BJ (cell line): ENCODE results near the gene C9orf40. TPM values are rescaled to one million over a fixed set of nuclear protein-coding genes. Genes with fewer than 3 reads are reported as not detected.

Experiments
- CTCF ChIA-PET: fragments of 350-600 bp; formaldehyde crosslinking; extraction: SDS; loops from one replicate; lab custom pipeline; 2021; ENCODE audit warnings: antibody characterized with exemption, inconsistent platforms; lab: Yijun Ruan, JAX
- POLR2A ChIA-PET: fragments of 300-600 bp; sonication (Branson Sonifier 250); formaldehyde crosslinking; extraction: SDS; loops from one replicate; lab custom pipeline; 2021; ENCODE audit warnings: antibody characterized with exemption; lab: Charles Lee
- DNase-seq: peaks from one replicate; pipeline ENCODE4 v3.0.0-alpha.2; 2011; ENCODE audit warnings: low read depth
- H3K27me3 ChIP-seq: 2 replicates; pipeline ENCODE4 v1.6.0; 2011; ENCODE audit warnings: low read length; ENCODE audit not compliant: control insufficient read depth, insufficient read depth
- H3K36me3 ChIP-seq: 2 replicates; pipeline ENCODE4 v1.5.1; 2011; ENCODE audit warnings: low read length; ENCODE audit not compliant: control insufficient read depth, insufficient read depth
- H3K4me3 ChIP-seq: 2 replicates; pipeline ENCODE4 v1.5.1; 2011; ENCODE audit warnings: low read depth, mild to moderate bottlenecking, control low read depth, low read length
- polyA plus RNA-seq: library from polyadenylated mRNA; depleted of rRNA; stranded (reverse); fragments of >200 nt; gene quantifications from 2 replicates; pipeline ENCODE4 v1.2.3, GENCODE V29; 2011
- TF ChIP-seq, protein P1 (sequence below): IDR thresholded peaks from 2 replicates; pipeline ENCODE4 v1.5.1; 2011; ENCODE audit warnings: low read depth, mild to moderate bottlenecking, control low read depth, inconsistent platforms, low read length, moderate library complexity; ENCODE audit not compliant: insufficient read depth

The C9orf40 gene
- polyA plus RNA-seq, 1 experiment: 1.0 TPM

DNA sequence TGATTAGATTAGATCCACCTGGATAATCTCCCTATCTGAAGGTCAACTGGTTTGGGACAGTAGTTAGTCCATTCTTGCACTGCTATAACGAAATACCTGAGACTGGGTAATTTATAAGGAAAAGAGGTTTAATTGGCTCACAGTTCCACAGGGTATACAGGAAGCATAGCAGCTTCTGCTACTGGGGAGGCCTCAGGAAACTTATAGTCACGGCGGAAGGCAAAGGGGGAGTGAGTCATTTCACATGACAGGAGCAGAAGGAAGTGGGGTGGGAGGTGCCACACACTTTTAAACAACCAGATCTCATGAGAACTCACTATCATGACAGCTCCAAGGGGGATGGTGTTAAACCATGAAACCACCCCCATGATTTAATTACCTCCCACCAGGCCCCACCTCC lies 9.9 kb downstream of the C9orf40 start:
- CTCF ChIA-PET: interaction anchor here (4.0 kb wide), 1 partner anchor 10 kb away, joined by 15 read pairs; the partner anchor contains the start of gene C9orf40
- DNase-seq: no peak
- TF ChIP-seq, protein P1, sequence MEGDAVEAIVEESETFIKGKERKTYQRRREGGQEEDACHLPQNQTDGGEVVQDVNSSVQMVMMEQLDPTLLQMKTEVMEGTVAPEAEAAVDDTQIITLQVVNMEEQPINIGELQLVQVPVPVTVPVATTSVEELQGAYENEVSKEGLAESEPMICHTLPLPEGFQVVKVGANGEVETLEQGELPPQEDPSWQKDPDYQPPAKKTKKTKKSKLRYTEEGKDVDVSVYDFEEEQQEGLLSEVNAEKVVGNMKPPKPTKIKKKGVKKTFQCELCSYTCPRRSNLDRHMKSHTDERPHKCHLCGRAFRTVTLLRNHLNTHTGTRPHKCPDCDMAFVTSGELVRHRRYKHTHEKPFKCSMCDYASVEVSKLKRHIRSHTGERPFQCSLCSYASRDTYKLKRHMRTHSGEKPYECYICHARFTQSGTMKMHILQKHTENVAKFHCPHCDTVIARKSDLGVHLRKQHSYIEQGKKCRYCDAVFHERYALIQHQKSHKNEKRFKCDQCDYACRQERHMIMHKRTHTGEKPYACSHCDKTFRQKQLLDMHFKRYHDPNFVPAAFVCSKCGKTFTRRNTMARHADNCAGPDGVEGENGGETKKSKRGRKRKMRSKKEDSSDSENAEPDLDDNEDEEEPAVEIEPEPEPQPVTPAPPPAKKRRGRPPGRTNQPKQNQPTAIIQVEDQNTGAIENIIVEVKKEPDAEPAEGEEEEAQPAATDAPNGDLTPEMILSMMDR: no peak
- POLR2A ChIA-PET: no interaction called here
- no peak overlapping the region for H3K4me3 ChIP-seq
- no peaks in the 10 kb centered on the region for H3K27me3 ChIP-seq
- H3K36me3 ChIP-seq: no peaks in the 10 kb centered on the region

DNA sequence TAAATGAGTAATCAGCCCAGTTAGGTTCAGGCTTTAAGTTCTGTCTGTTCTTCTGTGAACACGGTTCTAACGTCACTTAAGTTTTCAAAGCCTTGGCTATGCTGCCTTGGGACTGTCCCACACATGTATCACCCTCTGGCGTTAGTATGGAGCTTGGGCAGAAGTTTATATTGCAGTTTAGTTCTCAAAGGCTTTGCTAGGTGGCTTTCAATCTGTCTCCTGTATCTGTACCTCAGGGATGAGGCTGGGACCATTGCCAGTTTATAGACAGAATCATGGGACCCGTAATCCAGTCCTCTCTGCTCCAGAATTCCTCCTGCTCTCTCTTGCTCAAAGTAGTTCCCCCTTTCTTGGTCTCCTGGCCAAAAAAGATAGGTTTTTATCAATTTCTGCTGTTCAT lies 12.1 kb downstream of the C9orf40 start:
- no peaks in the 10 kb centered on the region for H3K36me3 ChIP-seq
- no peak for DNase-seq
- H3K4me3 ChIP-seq: no peak overlapping the region
- TF ChIP-seq, protein P1: no peak
- POLR2A ChIA-PET: interaction anchor here (0.5 kb wide), 1 partner anchor 12 kb away, joined by 4 read pairs; no protein-coding TSS in a partner anchor
- no peaks in the 10 kb centered on the region for H3K27me3 ChIP-seq
- CTCF ChIA-PET: interaction anchor here (4.0 kb wide), 1 partner anchor 12 kb away, joined by 15 read pairs; the partner anchor contains the start of gene C9orf40

DNA sequence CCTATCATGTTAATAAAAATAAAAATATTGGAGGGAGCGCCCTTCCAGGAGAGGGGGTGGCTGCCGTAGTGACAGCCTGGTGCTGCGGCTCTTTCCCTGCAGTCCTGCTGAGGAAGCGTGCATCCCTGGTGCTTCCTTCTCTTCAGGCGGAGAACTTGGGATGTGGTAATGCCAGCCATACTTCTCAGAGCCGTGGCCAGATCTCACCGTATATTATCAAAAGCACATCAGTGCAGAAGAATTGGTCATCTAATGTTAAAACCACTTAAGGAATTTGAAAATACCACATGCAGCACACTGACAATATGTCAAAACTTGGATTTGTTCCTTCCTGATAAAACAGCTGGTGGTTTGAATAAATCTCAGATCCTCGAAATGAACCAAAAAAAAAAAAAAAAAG lies 17.7 kb downstream of the C9orf40 start:
- ChIA-PET POLR2A (interaction anchor here (0.6 kb wide), 2 partner anchors 93 to 351 kb away, joined by 3 to 9 read pairs; no protein-coding TSS in a partner anchor), CTCF (no interaction called here)
- TF ChIP-seq, protein P1: no peak
- H3K27me3 ChIP-seq: no peaks in the 10 kb centered on the region
- no peak overlapping the region for H3K4me3 ChIP-seq
- no peaks in the 10 kb centered on the region for H3K36me3 ChIP-seq
- DNase-seq: no peak

DNA sequence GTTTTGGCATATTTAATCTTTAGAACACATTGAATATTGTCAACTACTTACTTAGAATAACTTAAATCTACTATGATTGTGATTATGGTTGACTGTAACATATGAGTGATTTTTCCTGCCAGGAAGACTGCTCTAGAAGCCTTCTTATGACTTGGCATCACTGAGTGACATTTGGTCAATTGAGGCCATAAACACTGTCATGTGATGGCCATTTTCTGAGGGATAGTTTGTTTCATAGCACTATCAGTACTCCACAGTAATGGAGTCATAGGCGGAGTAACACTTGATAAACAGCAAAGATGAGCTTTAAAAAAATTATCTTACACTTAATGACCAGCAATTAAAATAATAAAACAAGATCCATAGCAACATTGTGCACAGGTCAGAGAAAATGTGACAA lies 31.0 kb downstream of the C9orf40 start:
- CTCF ChIA-PET: no interaction called here
- H3K36me3 ChIP-seq: no peaks in the 10 kb centered on the region
- TF ChIP-seq, protein P1: no peak
- no peaks in the 10 kb centered on the region for H3K27me3 ChIP-seq
- POLR2A ChIA-PET: no interaction called here
- no peak overlapping the region for H3K4me3 ChIP-seq
- no peak for DNase-seq

DNA sequence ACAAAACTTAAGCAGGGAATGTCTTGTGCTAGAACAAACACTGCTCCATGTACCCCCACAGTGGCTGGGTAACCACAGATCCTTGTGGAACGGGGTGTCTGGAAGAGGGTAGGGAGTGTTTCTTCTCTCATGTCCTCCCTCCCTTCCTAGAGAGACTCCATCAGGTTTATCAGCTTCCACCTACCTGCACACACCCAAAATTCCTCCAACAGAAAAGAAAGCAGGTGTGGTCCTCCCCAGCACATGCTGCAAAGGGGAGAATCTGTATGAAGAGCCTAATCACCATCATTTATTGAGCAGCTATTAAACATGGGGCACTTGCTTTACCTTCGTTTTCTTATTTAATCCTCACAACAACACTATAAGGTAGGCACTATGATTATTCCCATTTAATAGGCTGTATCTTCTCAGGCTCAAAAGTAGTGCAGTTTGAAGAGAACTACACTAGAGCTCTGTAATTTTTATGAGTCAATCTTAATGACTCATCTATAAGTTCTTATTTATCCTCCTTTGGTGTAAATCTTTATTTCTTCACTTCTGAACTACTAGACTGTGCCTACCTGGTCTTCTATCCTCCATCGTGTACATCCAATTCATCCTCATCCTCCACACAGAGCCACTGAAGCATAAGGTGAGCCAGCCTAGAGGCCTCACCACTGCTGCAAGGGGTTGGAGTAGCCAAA lies 31.6 kb downstream of the C9orf40 start:
- ChIA-PET POLR2A (no interaction called here), CTCF (interaction anchor here (1.0 kb wide), 1 partner anchor 29 kb away, joined by 3 read pairs; no protein-coding TSS in a partner anchor)
- TF ChIP-seq, protein P1: no peak
- Histone ChIP-seq H3K36me3 (no peaks in the 10 kb centered on the region), H3K4me3 (no peak overlapping the region), H3K27me3 (no peaks in the 10 kb centered on the region)
- DNase-seq: no peak
